ENCODE data around the gene CLSTN2. TPM values are rescaled to one million over a fixed set of nuclear protein-coding genes. Genes with fewer than 3 reads are reported as not detected.

Gene CLSTN2
- total and polyA plus RNA-seq, 4 donors = 0.09 to 2.2 (median 0.55) TPM

DNA sequence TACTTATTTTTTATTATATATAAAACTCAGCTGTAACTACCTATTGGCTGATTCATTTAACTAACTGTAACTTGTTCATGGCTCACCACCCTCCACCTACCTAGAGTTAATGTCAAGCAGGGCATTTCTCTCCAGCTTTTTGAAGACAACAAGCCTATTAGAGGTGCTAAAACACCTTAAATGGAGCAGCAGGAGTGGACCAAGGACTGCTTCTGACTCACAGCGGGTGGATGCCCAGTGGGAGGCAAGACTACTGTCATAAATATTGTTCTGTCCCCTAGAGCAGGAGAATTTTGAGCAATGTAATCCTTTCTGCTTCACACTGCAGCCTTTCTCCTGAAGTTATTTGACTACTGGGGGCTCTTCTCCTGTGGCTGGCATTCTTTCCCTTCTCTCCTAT lies 146.9 kb downstream of the CLSTN2 start (continued):
- TF ChIP-seq, protein P1, sequence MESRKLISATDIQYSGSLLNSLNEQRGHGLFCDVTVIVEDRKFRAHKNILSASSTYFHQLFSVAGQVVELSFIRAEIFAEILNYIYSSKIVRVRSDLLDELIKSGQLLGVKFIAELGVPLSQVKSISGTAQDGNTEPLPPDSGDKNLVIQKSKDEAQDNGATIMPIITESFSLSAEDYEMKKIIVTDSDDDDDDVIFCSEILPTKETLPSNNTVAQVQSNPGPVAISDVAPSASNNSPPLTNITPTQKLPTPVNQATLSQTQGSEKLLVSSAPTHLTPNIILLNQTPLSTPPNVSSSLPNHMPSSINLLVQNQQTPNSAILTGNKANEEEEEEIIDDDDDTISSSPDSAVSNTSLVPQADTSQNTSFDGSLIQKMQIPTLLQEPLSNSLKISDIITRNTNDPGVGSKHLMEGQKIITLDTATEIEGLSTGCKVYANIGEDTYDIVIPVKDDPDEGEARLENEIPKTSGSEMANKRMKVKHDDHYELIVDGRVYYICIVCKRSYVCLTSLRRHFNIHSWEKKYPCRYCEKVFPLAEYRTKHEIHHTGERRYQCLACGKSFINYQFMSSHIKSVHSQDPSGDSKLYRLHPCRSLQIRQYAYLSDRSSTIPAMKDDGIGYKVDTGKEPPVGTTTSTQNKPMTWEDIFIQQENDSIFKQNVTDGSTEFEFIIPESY (IDR thresholded peaks at IDR 0.05) = no peak
- TF ChIP-seq EGR1 (IDR thresholded peaks at IDR 0.05; ENCODE audit: low read depth in 2 of 2) = no peak
- TF ChIP-seq RAD21 (IDR thresholded peaks at IDR 0.05) = no peak
- TF ChIP-seq, protein P2, sequence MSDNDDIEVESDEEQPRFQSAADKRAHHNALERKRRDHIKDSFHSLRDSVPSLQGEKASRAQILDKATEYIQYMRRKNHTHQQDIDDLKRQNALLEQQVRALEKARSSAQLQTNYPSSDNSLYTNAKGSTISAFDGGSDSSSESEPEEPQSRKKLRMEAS (IDR thresholded peaks at IDR 0.05) = no peak
- TF ChIP-seq FOXA2 (IDR thresholded peaks at IDR 0.05) = no peak
- no peak for TF ChIP-seq HNF4G (IDR thresholded peaks at IDR 0.05)
- TF ChIP-seq GABPA (IDR thresholded peaks at IDR 0.05 in 1 of 2, conservative IDR thresholded peaks at IDR 0.05 in 1 of 2) = no peak

DNA sequence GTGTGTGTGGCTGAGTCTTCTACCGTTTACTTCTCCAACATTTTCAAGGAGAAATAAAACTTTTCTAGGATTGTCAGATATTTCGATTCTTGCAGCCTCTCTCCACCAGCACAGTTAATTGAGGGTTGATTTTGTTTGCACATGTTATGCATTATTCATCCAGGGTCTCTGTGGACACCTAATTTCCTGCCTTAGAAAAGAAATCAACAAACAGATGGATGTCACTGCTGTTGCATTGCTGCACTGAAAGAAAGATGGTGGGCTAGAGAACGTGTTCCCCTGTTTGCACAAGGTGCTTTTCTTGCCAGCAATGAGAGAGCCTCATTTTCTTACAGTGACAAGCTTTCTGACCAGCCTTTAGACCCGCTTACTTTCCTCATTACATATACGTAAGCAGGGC lies 150.0 kb downstream of the CLSTN2 start:
- DNase-seq (ENCODE audit: low spot score) = no peak
- H3K9ac ChIP-seq (ENCODE audit: low read depth in 1 of 2, low read length in 2 of 2) = no peak overlapping the region
- H3K4me3 ChIP-seq (ENCODE audit: low read depth in 1 of 3, low read length in 3 of 3) = no peak overlapping the region
- peaks cover 0 to 3% (median 2%) of the 10 kb centered on the region in 4 donors for H3K27me3 ChIP-seq (ENCODE audit: control insufficient read depth in 4 of 4, insufficient read depth in 4 of 4, low read length in 3 of 4)
- no peaks in the 10 kb centered on the region for H3K9me3 ChIP-seq (ENCODE audit: control insufficient read depth in 4 of 4, low read length in 3 of 4)
- H3K4me1 ChIP-seq (ENCODE audit: control insufficient read depth in 4 of 4, insufficient read depth in 4 of 4, low read length in 3 of 4) = peaks cover 0 to 8% (median 5%) of the 10 kb centered on the region in 4 donors
- no peaks in the 10 kb centered on the region for H3K36me3 ChIP-seq (ENCODE audit: control insufficient read depth in 4 of 4, insufficient read depth in 3 of 4, low read depth in 1 of 4, low read length in 3 of 4)
- WGBS = 78% methylated on average over 5 of the region's 5 CpGs
- no peak overlapping the region for H3K27ac ChIP-seq (ENCODE audit: low read depth in 1 of 2, low read length in 2 of 2)
- TF ChIP-seq, protein P3, sequence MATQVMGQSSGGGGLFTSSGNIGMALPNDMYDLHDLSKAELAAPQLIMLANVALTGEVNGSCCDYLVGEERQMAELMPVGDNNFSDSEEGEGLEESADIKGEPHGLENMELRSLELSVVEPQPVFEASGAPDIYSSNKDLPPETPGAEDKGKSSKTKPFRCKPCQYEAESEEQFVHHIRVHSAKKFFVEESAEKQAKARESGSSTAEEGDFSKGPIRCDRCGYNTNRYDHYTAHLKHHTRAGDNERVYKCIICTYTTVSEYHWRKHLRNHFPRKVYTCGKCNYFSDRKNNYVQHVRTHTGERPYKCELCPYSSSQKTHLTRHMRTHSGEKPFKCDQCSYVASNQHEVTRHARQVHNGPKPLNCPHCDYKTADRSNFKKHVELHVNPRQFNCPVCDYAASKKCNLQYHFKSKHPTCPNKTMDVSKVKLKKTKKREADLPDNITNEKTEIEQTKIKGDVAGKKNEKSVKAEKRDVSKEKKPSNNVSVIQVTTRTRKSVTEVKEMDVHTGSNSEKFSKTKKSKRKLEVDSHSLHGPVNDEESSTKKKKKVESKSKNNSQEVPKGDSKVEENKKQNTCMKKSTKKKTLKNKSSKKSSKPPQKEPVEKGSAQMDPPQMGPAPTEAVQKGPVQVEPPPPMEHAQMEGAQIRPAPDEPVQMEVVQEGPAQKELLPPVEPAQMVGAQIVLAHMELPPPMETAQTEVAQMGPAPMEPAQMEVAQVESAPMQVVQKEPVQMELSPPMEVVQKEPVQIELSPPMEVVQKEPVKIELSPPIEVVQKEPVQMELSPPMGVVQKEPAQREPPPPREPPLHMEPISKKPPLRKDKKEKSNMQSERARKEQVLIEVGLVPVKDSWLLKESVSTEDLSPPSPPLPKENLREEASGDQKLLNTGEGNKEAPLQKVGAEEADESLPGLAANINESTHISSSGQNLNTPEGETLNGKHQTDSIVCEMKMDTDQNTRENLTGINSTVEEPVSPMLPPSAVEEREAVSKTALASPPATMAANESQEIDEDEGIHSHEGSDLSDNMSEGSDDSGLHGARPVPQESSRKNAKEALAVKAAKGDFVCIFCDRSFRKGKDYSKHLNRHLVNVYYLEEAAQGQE (IDR thresholded peaks at IDR 0.05) = no peak
- no peak for TF ChIP-seq HNF4A (conservative IDR thresholded peaks at IDR 0.05)
- TF ChIP-seq FOXA1 (IDR thresholded peaks at IDR 0.05) = no peak
- TF ChIP-seq JUND (IDR thresholded peaks at IDR 0.05) = no peak
- no peak for TF ChIP-seq RXRA (IDR thresholded peaks at IDR 0.05)
- no peak for TF ChIP-seq FOXA2 (IDR thresholded peaks at IDR 0.05)
- no peak for TF ChIP-seq EGR1 (IDR thresholded peaks at IDR 0.05; ENCODE audit: low read depth in 2 of 2)
- no peak for TF ChIP-seq YY1 (IDR thresholded peaks at IDR 0.05)
- TF ChIP-seq, protein P1 (IDR thresholded peaks at IDR 0.05) = no peak
- TF ChIP-seq GABPA (IDR thresholded peaks at IDR 0.05 in 1 of 2, conservative IDR thresholded peaks at IDR 0.05 in 1 of 2) = no peak
- TF ChIP-seq, protein P2 (IDR thresholded peaks at IDR 0.05) = no peak
- no peak for TF ChIP-seq NR2F2 (IDR thresholded peaks at IDR 0.05)
- no peak for TF ChIP-seq RAD21 (IDR thresholded peaks at IDR 0.05)
